HG02973 (cell line): ENCODE data around the gene BAZ1A.
A peak's percentile ranks its signal among the peaks of the same experiment; 100 is the strongest.

Source experiments
- ATAC-seq: cut with Tn5 transposase; IDR thresholded peaks from one replicate; pipeline ENCODE4 v1.9.1; 2021; ENCODE audit warnings: moderate library complexity; ENCODE audit not compliant: unreplicated experiment

The BAZ1A gene, protein sequence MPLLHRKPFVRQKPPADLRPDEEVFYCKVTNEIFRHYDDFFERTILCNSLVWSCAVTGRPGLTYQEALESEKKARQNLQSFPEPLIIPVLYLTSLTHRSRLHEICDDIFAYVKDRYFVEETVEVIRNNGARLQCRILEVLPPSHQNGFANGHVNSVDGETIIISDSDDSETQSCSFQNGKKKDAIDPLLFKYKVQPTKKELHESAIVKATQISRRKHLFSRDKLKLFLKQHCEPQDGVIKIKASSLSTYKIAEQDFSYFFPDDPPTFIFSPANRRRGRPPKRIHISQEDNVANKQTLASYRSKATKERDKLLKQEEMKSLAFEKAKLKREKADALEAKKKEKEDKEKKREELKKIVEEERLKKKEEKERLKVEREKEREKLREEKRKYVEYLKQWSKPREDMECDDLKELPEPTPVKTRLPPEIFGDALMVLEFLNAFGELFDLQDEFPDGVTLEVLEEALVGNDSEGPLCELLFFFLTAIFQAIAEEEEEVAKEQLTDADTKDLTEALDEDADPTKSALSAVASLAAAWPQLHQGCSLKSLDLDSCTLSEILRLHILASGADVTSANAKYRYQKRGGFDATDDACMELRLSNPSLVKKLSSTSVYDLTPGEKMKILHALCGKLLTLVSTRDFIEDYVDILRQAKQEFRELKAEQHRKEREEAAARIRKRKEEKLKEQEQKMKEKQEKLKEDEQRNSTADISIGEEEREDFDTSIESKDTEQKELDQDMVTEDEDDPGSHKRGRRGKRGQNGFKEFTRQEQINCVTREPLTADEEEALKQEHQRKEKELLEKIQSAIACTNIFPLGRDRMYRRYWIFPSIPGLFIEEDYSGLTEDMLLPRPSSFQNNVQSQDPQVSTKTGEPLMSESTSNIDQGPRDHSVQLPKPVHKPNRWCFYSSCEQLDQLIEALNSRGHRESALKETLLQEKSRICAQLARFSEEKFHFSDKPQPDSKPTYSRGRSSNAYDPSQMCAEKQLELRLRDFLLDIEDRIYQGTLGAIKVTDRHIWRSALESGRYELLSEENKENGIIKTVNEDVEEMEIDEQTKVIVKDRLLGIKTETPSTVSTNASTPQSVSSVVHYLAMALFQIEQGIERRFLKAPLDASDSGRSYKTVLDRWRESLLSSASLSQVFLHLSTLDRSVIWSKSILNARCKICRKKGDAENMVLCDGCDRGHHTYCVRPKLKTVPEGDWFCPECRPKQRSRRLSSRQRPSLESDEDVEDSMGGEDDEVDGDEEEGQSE (N-terminal part only)

DNA sequence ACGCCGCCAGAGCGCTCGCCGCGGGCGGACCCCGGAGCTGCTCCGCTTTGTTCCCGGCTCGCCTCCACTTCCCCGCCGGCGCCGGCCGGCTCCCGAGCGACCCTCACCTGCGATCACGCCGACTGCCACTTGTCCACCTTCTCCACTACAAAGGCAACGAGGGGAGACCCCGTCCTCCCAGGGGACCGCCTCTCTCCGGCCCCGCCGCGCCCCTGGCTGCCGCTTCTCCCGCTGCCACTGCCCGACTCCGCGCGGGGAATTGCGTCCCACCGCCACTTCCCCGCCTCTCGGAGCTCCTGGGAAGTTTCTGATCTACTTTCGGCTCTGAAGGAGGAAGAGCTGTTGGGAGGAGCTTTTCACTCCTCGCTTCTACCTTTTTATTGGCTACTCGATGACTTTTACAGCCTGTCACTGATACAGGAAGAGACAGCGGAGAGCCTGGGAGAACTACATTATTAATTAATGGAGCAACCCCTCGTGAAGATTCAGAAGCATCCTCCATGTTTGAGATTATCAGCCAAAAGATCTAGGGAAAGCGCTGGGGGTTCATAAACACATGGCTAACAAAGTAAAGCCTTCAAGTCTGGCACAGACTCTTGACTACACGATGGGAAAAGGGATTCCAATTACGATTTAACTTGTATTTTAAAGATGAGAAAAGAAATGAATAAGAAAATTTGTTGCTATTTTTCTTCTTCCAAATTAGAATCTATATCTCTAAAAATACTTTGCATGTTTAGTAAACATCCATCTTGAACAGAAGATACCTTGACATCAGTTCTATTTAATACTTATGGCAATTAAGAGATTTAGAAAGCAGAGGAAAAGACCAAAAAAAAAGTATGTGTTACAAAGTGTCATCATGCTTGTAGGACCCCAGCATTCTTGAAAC, at the start of gene BAZ1A:
Gene BAZ1A (minus strand): TSS at position 330 of the 892 bp plus-strand sequence. CDS start 756 bp downstream, outside the sequence.
- peak; percentile 31 for ATAC-seq

DNA sequence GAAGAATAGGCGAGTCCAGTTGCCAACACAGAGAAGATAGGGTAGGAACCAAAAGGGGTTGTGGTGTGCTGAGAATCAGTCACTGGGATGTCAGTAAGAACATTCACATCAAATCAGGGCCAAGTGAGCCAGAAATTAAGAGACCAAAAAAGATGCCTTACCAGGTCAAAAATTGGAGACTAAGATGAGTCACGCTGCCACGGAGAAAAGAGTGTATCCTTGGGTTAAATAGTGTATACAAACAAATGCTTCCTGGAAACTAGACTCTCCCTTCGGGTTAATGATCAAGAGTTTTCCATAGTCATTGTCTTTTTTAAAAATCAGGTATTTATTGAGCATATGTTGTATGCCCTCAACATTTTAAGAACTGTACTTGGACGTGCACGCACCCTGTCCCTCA, 45.2 kb upstream of the BAZ1A start:
- no peak for ATAC-seq

- no peak for ATAC-seq
These were observed 38.5 kb upstream of the BAZ1A start for GRCh38 chr14:34913619-34914018.

DNA sequence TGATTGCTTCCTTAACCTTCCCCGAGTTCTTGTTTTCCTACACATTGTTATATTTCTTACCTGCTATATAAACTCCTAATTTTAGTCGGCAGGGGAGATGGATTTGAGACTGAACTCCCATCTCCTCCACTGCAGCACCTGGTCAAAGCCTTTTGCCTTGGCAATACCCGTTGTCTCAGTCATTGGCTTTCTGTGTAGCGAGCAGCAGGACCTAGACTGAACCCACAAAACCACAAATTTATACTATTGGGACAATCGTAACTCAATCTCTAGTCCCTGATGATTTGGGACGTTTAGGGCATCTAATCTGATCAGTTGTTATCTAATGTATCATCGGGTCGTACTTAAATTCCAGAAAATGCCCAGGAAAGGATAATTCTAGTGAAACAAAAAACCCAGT, 37.8 kb upstream of the BAZ1A start:
- no peak for ATAC-seq

- no peak for ATAC-seq
These were observed 37.0 kb upstream of the BAZ1A start for GRCh38 chr14:34912182-34912581.

DNA sequence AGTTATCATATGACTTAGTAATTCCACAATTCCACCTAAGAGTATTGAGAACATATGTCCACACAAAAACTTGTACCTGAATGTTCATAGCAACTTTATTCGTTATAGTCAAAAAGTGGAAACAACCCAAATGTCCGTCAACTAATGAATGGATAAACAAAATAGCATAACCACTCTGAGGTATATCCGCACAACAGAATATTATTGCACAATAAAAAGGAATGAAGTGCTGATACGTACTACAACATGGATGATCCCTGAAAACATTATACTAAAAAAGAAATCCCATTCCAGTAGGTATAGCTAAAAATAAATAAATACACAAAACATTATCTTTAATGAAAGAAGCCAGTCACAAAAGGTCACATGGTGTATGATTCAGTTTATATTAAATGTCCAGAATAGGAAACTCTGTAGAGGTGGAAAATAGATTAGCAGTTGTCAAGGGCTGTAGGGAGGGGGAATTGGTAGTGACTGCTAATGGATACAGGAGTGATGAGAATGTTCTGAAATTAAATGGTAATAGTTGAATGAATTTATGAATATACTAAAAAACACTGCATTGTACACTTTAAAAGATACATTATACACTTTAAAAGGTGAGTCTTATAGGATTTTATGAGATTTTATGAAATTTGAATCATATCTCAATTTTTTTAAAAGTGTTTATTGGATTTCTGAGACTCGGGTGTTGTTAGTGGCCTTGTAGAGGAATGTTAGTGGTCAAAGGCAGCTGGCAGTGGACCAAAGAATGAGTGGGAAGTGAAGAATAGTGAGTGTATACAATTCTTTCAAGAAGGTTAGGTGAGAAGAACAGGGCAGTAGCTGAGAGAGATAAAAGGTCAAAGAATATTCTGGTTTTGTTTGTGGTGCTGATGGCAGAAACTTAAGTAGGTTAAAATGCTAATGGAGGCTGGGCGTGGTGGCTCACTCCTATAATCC, 36.3 kb upstream of the BAZ1A start:
- no peak for ATAC-seq

GRCh38 chr14:34906287-34906686, 31.1 kb upstream of the BAZ1A start:
- no peak for ATAC-seq

- no peak for ATAC-seq
These were observed 20.1 kb upstream of the BAZ1A start for GRCh38 chr14:34895277-34895676.

- no peak for ATAC-seq
These were observed 15.8 kb upstream of the BAZ1A start for GRCh38 chr14:34890937-34891336.

DNA sequence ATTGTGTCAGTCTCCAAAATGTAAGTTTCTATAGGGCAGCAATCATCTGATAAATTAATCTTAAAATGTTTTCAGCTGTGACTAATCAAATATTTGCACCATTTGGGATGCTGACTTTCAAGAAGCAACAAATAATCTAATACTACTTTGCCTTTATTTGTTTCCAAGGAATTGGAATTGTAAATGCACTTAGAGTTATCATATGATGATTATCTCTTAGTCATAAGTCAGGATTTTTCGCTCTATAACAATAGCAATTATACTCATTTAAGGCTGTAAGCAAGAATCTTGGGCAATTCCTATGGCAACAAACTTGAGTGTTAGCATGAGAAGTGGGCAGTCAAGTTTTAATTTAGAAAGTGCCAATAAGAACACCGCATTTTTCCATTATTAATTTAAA, 13.0 kb upstream of the BAZ1A start:
- no peak for ATAC-seq

GRCh38 chr14:34883954-34884353, 8.8 kb upstream of the BAZ1A start:
- ATAC-seq: no peak

- ATAC-seq: peak; percentile 23
These were observed 652 bp downstream of the BAZ1A start for GRCh38 chr14:34874386-34875030.

DNA sequence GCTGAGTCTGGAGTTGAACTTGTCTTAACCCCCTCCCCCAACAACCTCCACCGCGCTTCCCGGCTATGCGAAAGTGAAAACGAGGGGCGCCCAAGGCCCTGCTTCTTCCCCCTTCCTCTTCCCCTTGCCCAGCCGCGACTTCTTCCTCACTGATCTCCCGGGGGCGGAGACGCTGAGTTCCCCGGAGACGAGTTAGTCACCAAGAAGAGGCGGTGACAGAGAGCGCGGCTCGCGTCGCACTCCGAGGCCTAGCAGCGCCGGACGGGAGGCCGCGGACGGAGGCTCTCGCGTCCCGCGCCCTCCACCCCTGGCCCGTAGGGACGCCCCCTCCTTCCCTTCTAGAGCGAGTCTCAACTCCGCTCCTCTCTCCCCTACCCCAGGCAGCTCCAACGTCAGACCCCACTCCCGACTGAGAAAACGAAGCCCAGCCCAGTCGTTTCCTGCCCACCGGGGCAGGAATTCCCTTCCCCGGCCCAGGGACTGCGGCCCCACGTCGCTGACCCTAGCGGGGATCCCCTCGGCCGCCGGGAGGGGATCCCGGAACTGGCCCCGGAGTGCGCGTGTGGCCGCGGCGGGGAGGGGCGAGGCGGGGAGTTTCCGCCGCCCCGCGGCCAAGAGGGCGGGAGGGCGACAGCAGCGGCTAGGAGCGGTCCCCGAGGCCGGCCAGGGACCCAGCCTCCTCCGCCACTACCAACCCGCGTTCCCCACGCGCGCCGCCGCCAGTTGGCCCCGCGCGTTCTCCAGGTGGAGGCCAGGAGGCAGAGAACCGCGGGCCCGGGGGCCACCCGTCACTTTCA, 1.4 kb downstream of the BAZ1A start:
- peak; percentile 51 for ATAC-seq

DNA sequence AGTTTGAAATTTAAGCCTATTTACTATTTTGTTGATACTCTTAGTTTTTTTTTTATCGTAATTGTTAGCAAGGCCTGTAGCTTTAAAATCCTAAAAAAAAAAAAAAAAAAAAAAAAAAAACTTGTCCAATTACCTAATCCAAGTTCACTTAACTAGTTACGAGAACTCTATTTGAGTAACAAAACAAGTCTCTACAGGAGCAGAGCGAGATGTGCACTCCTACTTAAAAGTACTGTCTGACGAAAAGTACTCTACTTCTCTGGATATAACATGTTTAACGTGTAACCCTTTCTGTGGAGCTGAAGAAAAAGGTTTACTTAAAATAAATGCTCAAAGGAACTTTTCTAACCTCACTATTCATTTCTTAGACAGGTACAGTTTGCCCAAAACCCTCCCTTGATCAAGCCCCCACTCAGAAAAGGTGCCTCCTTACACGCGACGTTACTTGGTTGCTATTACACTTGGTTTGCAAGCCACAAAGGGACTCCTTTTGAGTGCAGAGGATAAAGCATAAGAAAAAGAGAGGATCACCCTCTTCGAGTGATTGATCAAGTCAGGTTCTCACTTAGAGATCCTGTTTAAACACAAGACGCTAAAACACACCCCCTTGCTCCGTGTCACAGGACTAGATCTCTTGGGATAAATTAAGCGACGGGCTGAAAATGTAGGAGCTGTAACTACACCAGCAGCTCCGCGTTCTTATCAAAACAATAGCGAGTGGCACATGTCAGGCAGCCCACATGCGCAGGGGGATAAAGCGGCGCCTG, 2.2 kb downstream of the BAZ1A start:
- ATAC-seq: peak; percentile 10

DNA sequence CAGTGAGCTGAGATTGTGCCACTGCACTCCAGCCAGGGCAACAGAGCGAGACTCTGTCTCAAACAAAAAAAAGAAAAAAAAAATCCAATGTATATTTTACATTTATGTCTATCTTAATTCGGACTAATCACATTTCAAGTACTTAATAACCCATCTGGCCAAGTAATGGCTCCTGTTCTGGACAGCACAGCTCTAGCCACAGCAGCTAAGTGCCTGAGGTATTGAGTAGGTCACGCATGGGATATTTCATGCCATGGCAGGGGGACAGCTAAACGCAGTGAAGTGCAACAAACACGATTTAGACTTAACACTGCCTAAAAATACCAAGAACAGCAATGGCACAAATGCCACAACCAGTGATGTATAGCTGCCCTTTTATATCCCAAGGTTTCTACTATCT, 8.0 kb downstream of the BAZ1A start:
- ATAC-seq: no peak

GRCh38 chr14:34865889-34866574, 9.1 kb downstream of the BAZ1A start:
- ATAC-seq: no peak
